ENCODE data around the gene EPC1. TPM values are rescaled to one million over a fixed set of nuclear protein-coding genes. Genes with fewer than 3 reads are reported as not detected.
A peak's percentile ranks its signal among the peaks of the same experiment; 100 is the strongest.

Gene EPC1
- total and polyA plus RNA-seq, 2 donors = 35.2 to 38.7 TPM

DNA sequence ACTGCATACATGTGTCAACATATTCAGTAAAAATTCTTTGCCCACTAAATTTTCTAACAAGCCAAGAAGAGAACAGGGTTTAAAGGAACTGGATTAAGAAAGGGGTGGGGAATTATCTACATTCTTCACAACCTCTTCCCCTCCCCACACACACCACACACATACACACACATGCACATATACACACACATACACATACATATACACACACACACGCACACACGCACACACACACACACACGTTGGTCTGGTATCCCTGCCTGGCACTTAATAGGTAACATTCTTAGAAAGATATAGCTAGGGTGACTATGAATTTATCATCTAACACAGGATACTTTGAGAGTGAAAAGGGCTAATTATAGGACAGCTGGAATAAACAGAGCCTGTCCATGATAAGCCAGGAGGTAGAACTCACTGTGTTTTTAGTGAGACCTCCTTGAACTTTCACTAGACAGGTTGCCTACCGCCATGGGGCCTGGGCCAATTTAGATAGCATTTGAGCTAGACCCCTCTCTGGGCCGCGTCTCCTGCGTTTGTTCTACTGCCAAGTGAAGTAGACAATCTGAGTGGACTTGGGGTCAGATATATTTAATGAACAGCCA, 33.1 kb upstream of the EPC1 start:
- peak in 1 of 9 donors; percentile 8 for DNase-seq (ENCODE audit: low read depth in 6 of 9, low spot score in 9 of 9)
- H3K36me3 ChIP-seq (ENCODE audit: control insufficient read depth in 2 of 2, insufficient read depth in 2 of 2, low read length in 1 of 2) = no peaks in the 10 kb centered on the region
- H3K4me3 ChIP-seq (ENCODE audit: low read length in 2 of 2) = no peak overlapping the region
- H3K27me3 ChIP-seq (ENCODE audit: control insufficient read depth in 2 of 2, insufficient read depth in 1 of 2, low read length in 1 of 2) = no peaks in the 10 kb centered on the region
- WGBS = 93% methylated on average over 7 of the region's 7 CpGs
- H3K9me3 ChIP-seq (ENCODE audit: control insufficient read depth in 2 of 2, insufficient read depth in 1 of 2, low read length in 1 of 2) = no peaks in the 10 kb centered on the region
- H3K27ac ChIP-seq (ENCODE audit: low read depth in 1 of 2, low read length in 1 of 2) = peak overlapping the region; percentile 60 to 98
- H3K4me1 ChIP-seq (ENCODE audit: control insufficient read depth in 2 of 2, insufficient read depth in 2 of 2, low read length in 2 of 2) = peaks cover 4 to 6% of the 10 kb centered on the region in 2 donors

DNA sequence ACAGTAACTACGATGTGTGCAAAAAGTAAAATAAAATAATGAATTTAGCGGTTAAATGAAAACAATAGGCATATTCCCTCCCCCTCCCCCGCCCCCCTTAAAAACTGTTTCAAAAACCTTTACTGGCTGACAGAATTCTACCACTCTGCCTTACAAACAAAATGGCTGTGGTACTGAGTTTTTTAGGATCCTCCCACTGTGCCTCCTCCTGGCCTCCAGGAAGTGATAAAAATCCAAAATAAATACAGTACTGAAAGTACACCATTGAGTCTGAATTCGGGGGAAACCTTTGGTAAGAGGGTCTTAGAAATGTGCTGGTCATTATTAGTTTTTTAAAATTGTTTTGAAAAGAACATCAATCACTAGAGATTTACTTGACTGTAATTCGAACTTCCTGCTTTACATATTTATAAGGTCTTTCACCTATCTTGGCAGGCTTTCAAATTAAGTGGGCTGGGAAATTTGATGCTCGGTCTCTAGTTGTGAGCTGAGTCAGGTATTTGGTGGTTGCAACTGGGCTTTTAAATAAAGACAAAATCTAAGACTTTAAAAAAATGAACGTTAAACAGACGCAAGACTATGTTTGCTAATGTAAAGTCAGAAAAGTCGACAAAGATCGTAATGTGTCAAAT, 32.5 kb upstream of the EPC1 start:
- no peaks in the 10 kb centered on the region for H3K36me3 ChIP-seq (ENCODE audit: control insufficient read depth in 2 of 2, insufficient read depth in 2 of 2, low read length in 1 of 2)
- WGBS = 12% methylated on average over 10 of the region's 10 CpGs
- no peaks in the 10 kb centered on the region for H3K9me3 ChIP-seq (ENCODE audit: control insufficient read depth in 2 of 2, insufficient read depth in 1 of 2, low read length in 1 of 2)
- H3K27ac ChIP-seq (ENCODE audit: low read depth in 1 of 2, low read length in 1 of 2) = peak overlapping the region; percentile 98 to 99
- DNase-seq (ENCODE audit: low read depth in 6 of 9, low spot score in 9 of 9) = peak; percentile 43 to 87 (median 61)
- H3K4me1 ChIP-seq (ENCODE audit: control insufficient read depth in 2 of 2, insufficient read depth in 2 of 2, low read length in 2 of 2) = peaks cover 4 to 6% of the 10 kb centered on the region in 2 donors
- H3K27me3 ChIP-seq (ENCODE audit: control insufficient read depth in 2 of 2, insufficient read depth in 1 of 2, low read length in 1 of 2) = no peaks in the 10 kb centered on the region
- H3K4me3 ChIP-seq (ENCODE audit: low read length in 2 of 2) = peak overlapping the region; percentile 85 to 98

DNA sequence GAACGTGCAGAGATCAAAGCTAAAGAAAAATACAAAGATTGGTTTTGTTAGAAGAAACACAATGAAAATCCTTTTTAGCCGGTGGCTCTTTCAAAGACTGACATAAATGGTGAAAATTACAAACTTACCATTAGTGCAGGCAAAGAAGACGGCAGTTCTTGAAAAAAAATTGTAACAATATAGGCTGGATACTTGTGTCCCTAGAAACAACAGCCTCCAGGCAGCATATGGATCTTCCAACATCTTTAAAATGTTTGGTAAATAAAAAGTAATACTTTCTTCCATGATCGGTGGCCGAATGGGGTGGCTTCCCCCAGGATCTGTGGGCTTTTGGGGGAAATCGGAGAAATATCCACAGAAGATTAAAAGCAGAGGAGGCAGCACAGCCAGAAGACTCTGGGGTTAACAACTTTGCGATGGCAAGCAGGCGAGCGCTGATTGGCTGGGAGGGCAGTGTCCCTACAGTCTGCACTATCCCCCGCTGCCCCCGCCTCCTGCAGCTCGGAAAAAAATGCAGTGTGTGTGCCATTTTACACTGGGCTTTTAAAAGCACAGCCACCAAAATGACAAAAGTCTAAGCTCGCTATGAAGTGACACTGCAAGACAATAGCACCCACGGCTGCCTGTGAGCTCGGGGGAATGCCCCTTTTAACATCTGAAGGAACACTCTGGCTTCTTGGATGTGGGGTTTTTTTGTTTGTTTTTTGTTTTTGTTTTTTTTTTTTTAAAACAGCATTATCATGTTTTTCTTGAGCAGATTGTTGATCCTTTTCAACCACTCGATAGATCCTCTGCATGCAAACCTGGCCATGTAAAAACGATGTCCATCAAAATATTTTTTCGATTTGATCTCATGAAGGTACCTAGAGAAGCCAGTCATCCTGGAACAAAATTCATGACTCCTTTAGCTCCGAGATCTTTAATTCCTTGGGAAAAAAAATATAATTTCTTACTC, 31.7 kb upstream of the EPC1 start:
- peak; percentile 84 to 98 (median 93) for DNase-seq (ENCODE audit: low read depth in 6 of 9, low spot score in 9 of 9)
- no peaks in the 10 kb centered on the region for H3K27me3 ChIP-seq (ENCODE audit: control insufficient read depth in 2 of 2, insufficient read depth in 1 of 2, low read length in 1 of 2)

DNA sequence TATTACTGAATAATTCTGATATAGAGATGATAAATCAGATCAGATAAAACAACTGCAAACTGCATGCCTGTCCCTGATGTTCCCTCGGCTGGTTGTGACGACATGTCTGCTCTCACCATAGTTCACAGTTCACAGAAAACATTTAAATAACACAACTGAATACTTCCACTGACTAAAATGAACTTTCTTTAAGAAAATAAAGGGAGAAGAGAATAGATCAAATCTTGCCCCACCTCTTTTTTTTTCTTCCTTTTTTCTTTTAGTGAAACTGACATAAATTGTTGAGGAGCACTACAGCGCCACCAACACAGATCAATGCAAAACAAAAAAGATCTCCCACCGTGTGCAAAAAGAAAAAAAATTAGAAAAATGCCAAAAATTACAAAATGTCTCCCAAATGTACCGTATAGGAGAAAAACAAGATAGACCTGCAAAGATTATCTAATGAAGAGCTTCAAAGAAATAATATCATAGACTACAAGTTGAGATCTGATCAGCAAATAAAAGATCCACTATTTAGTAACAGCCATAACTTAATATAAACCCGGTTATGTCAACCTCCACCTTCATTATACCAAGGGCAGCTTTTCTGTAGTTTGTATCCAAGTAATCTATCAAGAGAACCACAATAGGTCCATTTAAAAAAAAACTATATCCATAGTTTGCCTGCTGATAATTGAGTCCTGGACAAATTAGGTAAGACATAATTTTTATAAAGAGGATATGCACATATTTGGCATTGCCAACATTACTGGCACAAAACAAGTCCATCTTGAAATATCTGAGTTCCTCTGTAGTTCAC, 30.7 kb upstream of the EPC1 start:
- Histone ChIP-seq H3K27ac (ENCODE audit: low read depth in 1 of 2, low read length in 1 of 2) (peak overlapping the region; percentile 42 to 98), H3K36me3 (ENCODE audit: control insufficient read depth in 2 of 2, insufficient read depth in 2 of 2, low read length in 1 of 2) (peaks cover 0 to 3% of the 10 kb centered on the region in 2 donors), H3K4me1 (ENCODE audit: control insufficient read depth in 2 of 2, insufficient read depth in 2 of 2, low read length in 2 of 2) (peaks cover 6% of the 10 kb centered on the region in 2 donors), H3K9me3 (ENCODE audit: control insufficient read depth in 2 of 2, insufficient read depth in 1 of 2, low read length in 1 of 2) (no peaks in the 10 kb centered on the region), H3K27me3 (ENCODE audit: control insufficient read depth in 2 of 2, insufficient read depth in 1 of 2, low read length in 1 of 2) (no peaks in the 10 kb centered on the region), H3K4me3 (ENCODE audit: low read length in 2 of 2) (peak overlapping the region; percentile 85 to 98)
- DNase-seq (ENCODE audit: low read depth in 6 of 9, low spot score in 9 of 9) = peak in 8 of 9 donors; percentile 48 to 86 (median 54)
- under 1% methylated on average over 6 of the region's 6 CpGs for WGBS

More for the DNA sequence above, 31.7 kb upstream of the EPC1 start:
- under 1% methylated on average over 19 of the region's 19 CpGs for WGBS
- H3K36me3 ChIP-seq (ENCODE audit: control insufficient read depth in 2 of 2, insufficient read depth in 2 of 2, low read length in 1 of 2) = no peaks in the 10 kb centered on the region
- peaks cover 4 to 6% of the 10 kb centered on the region in 2 donors for H3K4me1 ChIP-seq (ENCODE audit: control insufficient read depth in 2 of 2, insufficient read depth in 2 of 2, low read length in 2 of 2)
- H3K4me3 ChIP-seq (ENCODE audit: low read length in 2 of 2) = peak overlapping the region; percentile 85 to 98
- peak overlapping the region; percentile 98 to 99 for H3K27ac ChIP-seq (ENCODE audit: low read depth in 1 of 2, low read length in 1 of 2)
- no peaks in the 10 kb centered on the region for H3K9me3 ChIP-seq (ENCODE audit: control insufficient read depth in 2 of 2, insufficient read depth in 1 of 2, low read length in 1 of 2)

DNA sequence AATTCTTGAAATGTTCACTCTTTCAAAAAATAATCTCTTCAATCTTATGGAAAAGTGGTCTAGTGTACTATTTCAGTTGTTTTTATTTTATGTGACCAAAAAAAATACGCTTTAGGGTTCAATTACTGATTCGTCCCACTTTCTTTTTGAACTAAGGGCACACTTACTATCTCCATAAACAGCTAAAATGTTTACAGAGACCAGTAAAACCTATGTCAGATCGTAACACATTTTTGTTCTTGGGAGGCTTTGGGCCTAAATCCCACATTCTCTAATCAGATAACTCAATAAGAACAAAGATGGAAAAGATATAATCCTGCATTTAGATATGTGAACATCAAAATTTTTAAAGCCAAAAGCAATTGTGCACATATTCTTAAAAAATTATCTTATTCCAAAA, 29.8 kb upstream of the EPC1 start:
- no peaks in the 10 kb centered on the region for H3K9me3 ChIP-seq (ENCODE audit: control insufficient read depth in 2 of 2, insufficient read depth in 1 of 2, low read length in 1 of 2)
- peak overlapping the region; percentile 58 to 85 for H3K4me3 ChIP-seq (ENCODE audit: low read length in 2 of 2)
- H3K4me1 ChIP-seq (ENCODE audit: control insufficient read depth in 2 of 2, insufficient read depth in 2 of 2, low read length in 2 of 2) = peaks cover 6 to 8% of the 10 kb centered on the region in 2 donors
- peak in 2 of 9 donors; percentile 36 to 47 for DNase-seq (ENCODE audit: low read depth in 6 of 9, low spot score in 9 of 9)
- no peak overlapping the region for H3K27ac ChIP-seq (ENCODE audit: low read depth in 1 of 2, low read length in 1 of 2)
- H3K36me3 ChIP-seq (ENCODE audit: control insufficient read depth in 2 of 2, insufficient read depth in 2 of 2, low read length in 1 of 2) = peaks cover 4 to 8% of the 10 kb centered on the region in 2 donors
- H3K27me3 ChIP-seq (ENCODE audit: control insufficient read depth in 2 of 2, insufficient read depth in 1 of 2, low read length in 1 of 2) = no peaks in the 10 kb centered on the region
- 11% methylated on average over 3 of the region's 3 CpGs for WGBS

DNA sequence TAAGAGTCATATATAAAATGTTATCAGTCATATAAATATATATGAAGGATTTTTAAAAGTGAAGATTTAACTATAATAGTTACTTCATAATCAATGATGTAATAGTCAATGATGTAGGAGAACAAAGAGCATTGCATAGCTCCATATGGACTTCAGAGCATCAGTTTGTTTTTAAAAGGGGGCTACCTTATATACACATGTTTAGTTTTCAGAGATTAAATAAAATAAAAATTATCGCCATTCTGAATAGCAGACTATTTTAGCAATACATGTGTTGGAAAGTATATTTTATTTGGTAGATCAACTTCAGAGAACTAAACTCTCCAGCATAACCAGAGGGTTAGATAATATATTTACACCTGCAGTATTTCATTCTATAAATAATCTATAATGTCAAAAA, 29.1 kb upstream of the EPC1 start:
- no peak overlapping the region for H3K27ac ChIP-seq (ENCODE audit: low read depth in 1 of 2, low read length in 1 of 2)
- 90% methylated on average over 1 of the region's 1 CpG for WGBS

DNA sequence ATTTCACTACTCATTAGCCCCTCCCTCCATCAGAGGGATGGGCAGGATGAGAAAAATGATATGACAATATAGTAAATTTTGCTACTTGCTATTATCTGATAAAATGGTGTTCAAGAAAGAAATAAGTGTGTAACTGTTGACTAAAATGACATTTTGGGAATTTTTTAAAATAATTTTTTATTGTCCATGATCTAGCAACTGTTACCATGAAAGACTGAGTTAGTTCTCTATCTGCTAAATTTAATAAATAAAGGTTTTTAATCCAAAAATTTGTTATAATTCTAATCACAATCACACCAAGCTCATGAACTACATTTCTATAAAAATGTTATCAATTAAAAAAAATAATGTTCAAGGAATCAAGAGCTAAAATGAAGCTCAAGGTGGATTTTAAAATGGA, 28.7 kb upstream of the EPC1 start:
- DNase-seq (ENCODE audit: low read depth in 6 of 9, low spot score in 9 of 9) = no peak
- Histone ChIP-seq H3K9me3 (ENCODE audit: control insufficient read depth in 2 of 2, insufficient read depth in 1 of 2, low read length in 1 of 2) (no peaks in the 10 kb centered on the region), H3K27me3 (ENCODE audit: control insufficient read depth in 2 of 2, insufficient read depth in 1 of 2, low read length in 1 of 2) (no peaks in the 10 kb centered on the region), H3K27ac (ENCODE audit: low read depth in 1 of 2, low read length in 1 of 2) (no peak overlapping the region), H3K36me3 (ENCODE audit: control insufficient read depth in 2 of 2, insufficient read depth in 2 of 2, low read length in 1 of 2) (peaks cover 8 to 13% of the 10 kb centered on the region in 2 donors), H3K4me1 (ENCODE audit: control insufficient read depth in 2 of 2, insufficient read depth in 2 of 2, low read length in 2 of 2) (peaks cover 6 to 8% of the 10 kb centered on the region in 2 donors), H3K4me3 (ENCODE audit: low read length in 2 of 2) (peak overlapping the region in 1 of 2 donors; percentile 15)

More for the DNA sequence above, 29.1 kb upstream of the EPC1 start:
- DNase-seq (ENCODE audit: low read depth in 6 of 9, low spot score in 9 of 9) = peak in 1 of 9 donors; percentile 23
- Histone ChIP-seq H3K36me3 (ENCODE audit: control insufficient read depth in 2 of 2, insufficient read depth in 2 of 2, low read length in 1 of 2) (peaks cover 5 to 10% of the 10 kb centered on the region in 2 donors), H3K27me3 (ENCODE audit: control insufficient read depth in 2 of 2, insufficient read depth in 1 of 2, low read length in 1 of 2) (no peaks in the 10 kb centered on the region), H3K4me3 (ENCODE audit: low read length in 2 of 2) (peak overlapping the region; percentile 32 to 85), H3K4me1 (ENCODE audit: control insufficient read depth in 2 of 2, insufficient read depth in 2 of 2, low read length in 2 of 2) (peaks cover 6 to 8% of the 10 kb centered on the region in 2 donors), H3K9me3 (ENCODE audit: control insufficient read depth in 2 of 2, insufficient read depth in 1 of 2, low read length in 1 of 2) (no peaks in the 10 kb centered on the region)

DNA sequence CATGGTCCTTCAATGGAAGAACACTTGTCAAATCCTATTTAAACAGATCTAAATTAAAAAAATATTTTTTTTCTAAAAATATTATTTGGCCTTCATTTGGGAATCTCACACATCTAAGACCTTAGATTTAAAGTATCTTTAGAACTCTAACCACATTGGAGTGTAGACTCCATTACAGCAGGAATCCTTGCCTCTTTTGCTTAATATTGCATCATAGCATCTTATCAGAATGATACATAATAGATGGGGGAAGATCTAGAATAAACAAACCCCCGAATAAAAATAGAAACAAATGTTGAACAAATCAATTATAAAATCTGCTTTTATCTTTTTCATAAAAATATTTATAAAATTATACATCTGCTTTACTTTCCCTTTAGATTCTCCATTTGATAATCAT, 27.6 kb upstream of the EPC1 start:
- Histone ChIP-seq H3K27ac (ENCODE audit: low read depth in 1 of 2, low read length in 1 of 2) (no peak overlapping the region), H3K27me3 (ENCODE audit: control insufficient read depth in 2 of 2, insufficient read depth in 1 of 2, low read length in 1 of 2) (no peaks in the 10 kb centered on the region), H3K36me3 (ENCODE audit: control insufficient read depth in 2 of 2, insufficient read depth in 2 of 2, low read length in 1 of 2) (peaks cover 8 to 14% of the 10 kb centered on the region in 2 donors), H3K4me3 (ENCODE audit: low read length in 2 of 2) (no peak overlapping the region), H3K4me1 (ENCODE audit: control insufficient read depth in 2 of 2, insufficient read depth in 2 of 2, low read length in 2 of 2) (peaks cover 0 to 7% of the 10 kb centered on the region in 2 donors), H3K9me3 (ENCODE audit: control insufficient read depth in 2 of 2, insufficient read depth in 1 of 2, low read length in 1 of 2) (no peaks in the 10 kb centered on the region)
- no peak for DNase-seq (ENCODE audit: low read depth in 6 of 9, low spot score in 9 of 9)
- 96% methylated on average over 1 of the region's 1 CpG for whole genome bisulfite sequencing
